Measurements from ENCODE around the gene GYG1.

DNA sequence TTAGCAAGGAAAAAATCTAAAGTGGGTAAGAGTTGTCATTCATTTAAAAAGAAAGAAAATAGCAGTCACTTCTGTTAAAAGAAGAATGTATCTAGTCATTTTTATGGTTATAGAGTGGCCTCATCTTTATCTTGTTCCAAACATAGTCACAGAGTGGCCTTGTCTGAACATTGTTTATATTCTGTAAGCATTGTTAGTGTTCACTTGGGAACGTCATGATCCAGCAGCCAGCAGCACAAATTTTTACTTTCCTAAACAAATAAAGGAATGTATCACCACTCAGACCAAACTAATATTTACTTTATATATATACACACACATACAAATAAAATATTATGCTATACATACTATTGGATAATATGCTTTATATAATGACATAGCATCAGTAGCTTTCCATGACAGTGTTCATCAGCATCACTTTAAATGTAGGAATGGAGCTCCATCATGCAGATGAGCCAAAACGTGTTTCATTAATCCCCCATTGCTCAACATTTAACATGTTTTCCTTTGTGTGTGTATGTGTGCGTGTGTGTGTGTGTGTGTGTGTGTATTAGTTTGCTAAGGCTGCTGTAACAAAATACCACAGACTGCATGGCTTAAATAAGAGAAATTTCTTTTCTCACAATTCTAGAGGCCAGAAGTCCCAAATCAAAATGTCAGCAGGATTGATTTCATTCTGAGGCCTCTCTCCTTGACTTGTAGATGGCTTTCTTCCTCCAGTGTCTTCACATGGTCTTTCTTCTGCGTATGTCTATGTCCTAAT lies 39.6 kb upstream of the GYG1 start:
- TF ChIP-seq CTCF (conservative IDR thresholded peaks at IDR 0.05) (no peak), ZFX (IDR thresholded peaks at IDR 0.05) (no peak)

Data from C4-2B (cell line).